ENCODE results near the gene RAB20.

DNA sequence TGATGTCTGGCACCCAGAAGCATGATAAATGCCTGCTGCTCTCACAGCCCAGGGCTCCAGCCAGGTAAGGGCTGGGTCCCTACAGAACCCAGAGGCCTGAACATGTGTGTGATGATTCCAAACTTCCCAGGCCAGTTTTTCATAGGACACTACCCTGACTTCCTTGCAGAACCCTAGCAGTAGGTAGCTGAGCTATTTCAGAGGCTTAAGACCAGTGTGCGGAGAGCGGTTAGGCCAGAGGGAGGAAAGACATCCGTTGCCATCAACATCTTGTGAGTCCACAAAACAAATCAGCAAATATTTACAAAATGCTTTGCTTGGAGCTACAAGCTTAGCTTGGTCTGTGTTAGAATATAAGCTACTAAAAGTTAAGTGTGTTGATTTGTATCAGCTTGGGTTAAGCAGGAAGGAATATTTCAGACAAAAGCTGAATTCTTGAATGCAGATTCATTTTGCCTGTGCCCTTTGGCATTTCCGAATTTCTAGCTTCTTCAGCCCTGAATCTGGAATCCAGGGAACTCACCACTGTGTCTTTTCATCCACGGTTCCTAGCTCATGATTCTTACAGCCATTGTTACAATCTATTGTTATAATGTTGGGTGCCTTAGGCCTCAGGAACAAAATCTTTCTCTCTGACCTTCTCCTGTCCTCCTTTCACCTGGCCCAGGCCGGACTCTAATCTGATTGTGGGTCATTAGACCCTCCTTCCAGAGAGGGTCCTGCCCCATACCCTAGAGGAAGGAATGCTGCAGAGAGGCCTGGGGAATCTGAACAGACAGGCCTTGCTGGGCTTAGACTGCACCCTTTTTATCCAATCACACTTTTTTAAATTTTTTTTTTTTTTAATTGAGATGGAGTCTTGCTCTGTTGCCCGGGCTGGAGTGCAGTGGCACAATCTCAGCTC, 12.4 kb downstream of the RAB20 start:
- TF ChIP-seq POLR2A (IDR thresholded peaks at IDR 0.05; ENCODE audit: borderline replicate concordance, extremely low read depth, insufficient read depth, insufficient read length): no peak
- TF ChIP-seq, protein P1, sequence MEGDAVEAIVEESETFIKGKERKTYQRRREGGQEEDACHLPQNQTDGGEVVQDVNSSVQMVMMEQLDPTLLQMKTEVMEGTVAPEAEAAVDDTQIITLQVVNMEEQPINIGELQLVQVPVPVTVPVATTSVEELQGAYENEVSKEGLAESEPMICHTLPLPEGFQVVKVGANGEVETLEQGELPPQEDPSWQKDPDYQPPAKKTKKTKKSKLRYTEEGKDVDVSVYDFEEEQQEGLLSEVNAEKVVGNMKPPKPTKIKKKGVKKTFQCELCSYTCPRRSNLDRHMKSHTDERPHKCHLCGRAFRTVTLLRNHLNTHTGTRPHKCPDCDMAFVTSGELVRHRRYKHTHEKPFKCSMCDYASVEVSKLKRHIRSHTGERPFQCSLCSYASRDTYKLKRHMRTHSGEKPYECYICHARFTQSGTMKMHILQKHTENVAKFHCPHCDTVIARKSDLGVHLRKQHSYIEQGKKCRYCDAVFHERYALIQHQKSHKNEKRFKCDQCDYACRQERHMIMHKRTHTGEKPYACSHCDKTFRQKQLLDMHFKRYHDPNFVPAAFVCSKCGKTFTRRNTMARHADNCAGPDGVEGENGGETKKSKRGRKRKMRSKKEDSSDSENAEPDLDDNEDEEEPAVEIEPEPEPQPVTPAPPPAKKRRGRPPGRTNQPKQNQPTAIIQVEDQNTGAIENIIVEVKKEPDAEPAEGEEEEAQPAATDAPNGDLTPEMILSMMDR (IDR thresholded peaks at IDR 0.05 in 2 of 3, conservative IDR thresholded peaks at IDR 0.05 in 1 of 3; ENCODE audit: borderline replicate concordance in 1 of 3, insufficient read depth in 1 of 3, low read depth in 2 of 3, low read length in 2 of 3): 0 out of 6 replicates have a peak, but pooled peaks of 1 of the 3 experiments have one; percentile 2
- TF ChIP-seq EZH2 (IDR thresholded peaks at IDR 0.05): no peak
- no peak for TF ChIP-seq EZH2phosphoT487 (IDR thresholded peaks at IDR 0.05; ENCODE audit: borderline replicate concordance)
- no peak for TF ChIP-seq SIN3A (IDR thresholded peaks at IDR 0.05; ENCODE audit: low read depth)
- no peak for TF ChIP-seq YY1 (IDR thresholded peaks at IDR 0.05; ENCODE audit: extremely low read depth, insufficient replicate concordance, low read depth, low read length)
- TF ChIP-seq ZNF274 (IDR thresholded peaks at IDR 0.05; ENCODE audit: low read depth, low read length): no peak
- TF ChIP-seq POLR2AphosphoS5 (IDR thresholded peaks at IDR 0.05; ENCODE audit: low read depth, low read length): no peak
- TF ChIP-seq ZFX (IDR thresholded peaks at IDR 0.05): no peak
- no peak for TF ChIP-seq TCF7L2 (IDR thresholded peaks at IDR 0.05; ENCODE audit: borderline replicate concordance, extremely low read depth, insufficient read depth, insufficient read length)
- no peak for TF ChIP-seq JUND (IDR thresholded peaks at IDR 0.05)
- no peak for TF ChIP-seq EGR1 (IDR thresholded peaks at IDR 0.05; ENCODE audit: low read depth)
- no peak for TF ChIP-seq FOSL1 (IDR thresholded peaks at IDR 0.05; ENCODE audit: low read depth)
- TF ChIP-seq ELF1 (IDR thresholded peaks at IDR 0.05; ENCODE audit: borderline replicate concordance, low read depth): no peak

All from HCT116 (cell line).